IPS-18a (cell line): ENCODE measurements around the gene DIAPH3.

ENCODE experiments used
- H3K27ac ChIP-seq: one replicate; pipeline ENCODE4 v1.5.1; 2013; ENCODE audit warnings: low read length
- H3K27me3 ChIP-seq: one replicate; pipeline ENCODE4 v1.6.1; 2013; ENCODE audit warnings: mild to moderate bottlenecking, low read length; ENCODE audit not compliant: control insufficient read depth, insufficient read depth
- H3K36me3 ChIP-seq: one replicate; pipeline ENCODE4 v1.6.1; 2013; ENCODE audit warnings: low read depth, low read length; ENCODE audit not compliant: control insufficient read depth
- H3K4me1 ChIP-seq: one replicate; pipeline ENCODE4 v1.6.1; 2013; ENCODE audit warnings: low read depth, low read length; ENCODE audit not compliant: control insufficient read depth
- H3K4me3 ChIP-seq: one replicate; pipeline ENCODE4 v1.5.1; 2013; ENCODE audit warnings: low read length
- H3K9ac ChIP-seq: one replicate; pipeline ENCODE4 v1.6.1; 2013; ENCODE audit warnings: mild to moderate bottlenecking, low read length, moderate library complexity
- H3K9me3 ChIP-seq: one replicate; pipeline ENCODE4 v1.6.1; 2013; ENCODE audit warnings: low read depth, low read length; ENCODE audit not compliant: control insufficient read depth

Gene DIAPH3

GRCh38 chr13:59631271-59631670, 532.5 kb downstream of the DIAPH3 start:
- Histone ChIP-seq H3K4me1 (peaks cover 11% of the 10 kb centered on the region), H3K4me3 (no peak overlapping the region), H3K27me3 (no peaks in the 10 kb centered on the region), H3K9ac (no peak overlapping the region), H3K27ac (no peak overlapping the region), H3K36me3 (no peaks in the 10 kb centered on the region), H3K9me3 (no peaks in the 10 kb centered on the region)

DNA sequence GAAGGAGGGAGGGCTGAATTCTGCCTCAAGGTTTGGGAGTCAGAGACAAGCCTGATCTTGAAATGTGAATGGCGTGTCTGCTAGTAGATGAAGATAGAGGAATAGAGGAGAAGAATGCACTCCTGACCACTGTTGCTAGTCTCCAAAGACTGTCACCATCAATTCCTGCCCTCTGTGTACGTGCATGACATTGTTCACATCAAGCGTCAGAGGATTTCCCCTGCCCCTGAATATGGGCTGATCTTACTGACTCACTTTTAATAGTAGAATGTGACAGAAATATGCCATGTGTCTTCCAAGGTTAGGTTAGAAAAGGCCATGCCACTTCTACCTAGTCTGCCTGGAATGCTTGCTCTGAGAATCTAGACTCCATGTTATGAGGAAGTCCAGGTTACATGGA, 538.6 kb downstream of the DIAPH3 start:
- Histone ChIP-seq H3K9me3 (no peaks in the 10 kb centered on the region), H3K36me3 (no peaks in the 10 kb centered on the region), H3K27ac (no peak overlapping the region), H3K4me3 (no peak overlapping the region), H3K9ac (no peak overlapping the region), H3K4me1 (peaks cover 15% of the 10 kb centered on the region), H3K27me3 (no peaks in the 10 kb centered on the region)

- H3K4me3 ChIP-seq: no peak overlapping the region
- H3K27ac ChIP-seq: peak overlapping the region; percentile 56
- peaks cover 10% of the 10 kb centered on the region for H3K9me3 ChIP-seq
- H3K9ac ChIP-seq: no peak overlapping the region
- no peaks in the 10 kb centered on the region for H3K36me3 ChIP-seq
- H3K4me1 ChIP-seq: peaks cover 15% of the 10 kb centered on the region
- no peaks in the 10 kb centered on the region for H3K27me3 ChIP-seq
Observed at GRCh38 chr13:59623206-59623915, 540.4 kb downstream of the DIAPH3 start.

DNA sequence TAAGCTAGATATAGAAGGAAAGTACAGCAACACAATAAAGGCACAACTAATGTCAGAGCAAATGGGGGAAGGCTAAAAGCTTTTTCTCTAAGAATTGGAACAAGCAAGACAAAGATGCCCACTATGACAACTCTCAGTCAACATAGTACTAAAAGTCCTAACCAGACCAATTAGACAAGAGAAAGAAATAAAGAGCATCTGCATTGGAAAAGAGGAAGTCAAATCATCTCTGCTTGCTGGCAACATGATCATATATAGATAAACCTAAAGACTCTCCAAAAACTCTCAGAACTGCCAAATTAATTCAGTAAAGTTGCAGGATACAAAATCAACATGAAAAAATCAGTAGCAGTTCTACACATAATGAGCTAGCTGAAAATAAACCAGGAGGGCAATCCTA, 542.0 kb downstream of the DIAPH3 start:
- no peaks in the 10 kb centered on the region for H3K36me3 ChIP-seq
- no peak overlapping the region for H3K9ac ChIP-seq
- H3K4me1 ChIP-seq: peaks cover 15% of the 10 kb centered on the region
- H3K27ac ChIP-seq: no peak overlapping the region
- no peaks in the 10 kb centered on the region for H3K27me3 ChIP-seq
- H3K4me3 ChIP-seq: no peak overlapping the region
- peaks cover 10% of the 10 kb centered on the region for H3K9me3 ChIP-seq
